ENCODE data around the gene FAT1. TPM values are rescaled to one million over a fixed set of nuclear protein-coding genes. Genes with fewer than 3 reads are reported as not detected.

Gene FAT1
- polyA plus RNA-seq, 1 experiment, result 422 TPM

GRCh38 chr4:186561748-186562147 lies 161.9 kb downstream of the FAT1 start:
- H3K4me3 ChIP-seq (ENCODE audit: low read depth, low read length), result no peak overlapping the region
- no peak overlapping the region for H3K27ac ChIP-seq (ENCODE audit: low read depth, low read length)
- no peaks in the 10 kb centered on the region for H3K27me3 ChIP-seq (ENCODE audit: control insufficient read depth, insufficient read depth, low read length)
- H3K9me3 ChIP-seq (ENCODE audit: control insufficient read depth, insufficient read depth, low read length), result no peaks in the 10 kb centered on the region
- no peak for DNase-seq (ENCODE audit: low read depth, low spot score)
- TF ChIP-seq, protein P1, sequence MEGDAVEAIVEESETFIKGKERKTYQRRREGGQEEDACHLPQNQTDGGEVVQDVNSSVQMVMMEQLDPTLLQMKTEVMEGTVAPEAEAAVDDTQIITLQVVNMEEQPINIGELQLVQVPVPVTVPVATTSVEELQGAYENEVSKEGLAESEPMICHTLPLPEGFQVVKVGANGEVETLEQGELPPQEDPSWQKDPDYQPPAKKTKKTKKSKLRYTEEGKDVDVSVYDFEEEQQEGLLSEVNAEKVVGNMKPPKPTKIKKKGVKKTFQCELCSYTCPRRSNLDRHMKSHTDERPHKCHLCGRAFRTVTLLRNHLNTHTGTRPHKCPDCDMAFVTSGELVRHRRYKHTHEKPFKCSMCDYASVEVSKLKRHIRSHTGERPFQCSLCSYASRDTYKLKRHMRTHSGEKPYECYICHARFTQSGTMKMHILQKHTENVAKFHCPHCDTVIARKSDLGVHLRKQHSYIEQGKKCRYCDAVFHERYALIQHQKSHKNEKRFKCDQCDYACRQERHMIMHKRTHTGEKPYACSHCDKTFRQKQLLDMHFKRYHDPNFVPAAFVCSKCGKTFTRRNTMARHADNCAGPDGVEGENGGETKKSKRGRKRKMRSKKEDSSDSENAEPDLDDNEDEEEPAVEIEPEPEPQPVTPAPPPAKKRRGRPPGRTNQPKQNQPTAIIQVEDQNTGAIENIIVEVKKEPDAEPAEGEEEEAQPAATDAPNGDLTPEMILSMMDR (IDR thresholded peaks at IDR 0.05; ENCODE audit: low read depth, low read length), result no peak
- ChIA-PET CTCF (no interaction called here), POLR2A (no interaction called here)

DNA sequence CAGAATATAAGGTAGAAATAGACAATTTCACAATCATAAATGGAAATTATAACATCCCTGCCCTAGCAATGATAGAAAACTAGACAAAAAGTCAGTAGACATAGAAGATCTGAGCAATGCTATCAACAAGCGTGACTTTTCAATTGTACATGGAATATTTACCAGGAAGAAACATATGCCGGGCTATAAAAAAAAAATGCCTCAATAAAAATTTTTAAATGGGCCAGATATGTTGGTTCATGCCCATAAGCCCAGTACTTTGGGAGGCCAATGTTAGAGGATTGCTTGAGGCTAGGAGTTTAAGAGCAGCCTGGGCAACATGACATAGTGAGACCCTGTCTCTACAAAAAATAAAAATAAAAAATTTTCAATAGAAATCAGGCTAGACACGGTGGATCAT lies 163.0 kb downstream of the FAT1 start:
- Histone ChIP-seq H3K4me3 (ENCODE audit: low read depth, low read length) (no peak overlapping the region), H3K27me3 (ENCODE audit: control insufficient read depth, insufficient read depth, low read length) (no peaks in the 10 kb centered on the region), H3K27ac (ENCODE audit: low read depth, low read length) (no peak overlapping the region), H3K9me3 (ENCODE audit: control insufficient read depth, insufficient read depth, low read length) (no peaks in the 10 kb centered on the region)
- ChIA-PET CTCF (no interaction called here), POLR2A (no interaction called here)
- TF ChIP-seq, protein P1 (IDR thresholded peaks at IDR 0.05; ENCODE audit: low read depth, low read length), result no peak
- no peak for DNase-seq (ENCODE audit: low read depth, low spot score)

DNA sequence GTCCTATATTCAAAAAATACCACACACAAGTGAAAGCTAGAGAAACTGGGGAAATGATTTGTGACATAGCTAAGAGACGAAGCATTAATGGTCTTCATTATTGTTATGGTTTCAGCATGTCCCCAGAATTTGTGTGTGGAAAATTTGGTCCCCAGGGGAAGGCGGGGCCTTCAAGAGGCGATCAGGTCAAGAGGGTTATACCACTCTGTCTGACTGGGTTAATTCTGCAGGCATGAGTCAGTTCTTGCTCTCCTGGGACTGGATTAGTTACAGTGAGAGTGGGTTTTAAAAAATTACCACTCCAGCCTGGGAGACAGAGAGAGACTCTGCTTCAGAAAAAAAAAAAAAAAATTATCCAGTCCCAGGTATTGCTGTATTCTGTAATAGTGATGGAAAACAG lies 166.2 kb downstream of the FAT1 start:
- Histone ChIP-seq H3K4me3 (ENCODE audit: low read depth, low read length) (no peak overlapping the region), H3K27ac (ENCODE audit: low read depth, low read length) (no peak overlapping the region), H3K27me3 (ENCODE audit: control insufficient read depth, insufficient read depth, low read length) (peaks cover 15% of the 10 kb centered on the region), H3K9me3 (ENCODE audit: control insufficient read depth, insufficient read depth, low read length) (no peaks in the 10 kb centered on the region)
- TF ChIP-seq, protein P1 (IDR thresholded peaks at IDR 0.05; ENCODE audit: low read depth, low read length), result no peak
- POLR2A ChIA-PET, result no interaction called here
- no peak for DNase-seq (ENCODE audit: low read depth, low spot score)
- CTCF ChIA-PET, result interaction anchor here (1.9 kb wide), 1 partner anchor 30 kb away, joined by 10 read pairs; no protein-coding TSS in a partner anchor

DNA sequence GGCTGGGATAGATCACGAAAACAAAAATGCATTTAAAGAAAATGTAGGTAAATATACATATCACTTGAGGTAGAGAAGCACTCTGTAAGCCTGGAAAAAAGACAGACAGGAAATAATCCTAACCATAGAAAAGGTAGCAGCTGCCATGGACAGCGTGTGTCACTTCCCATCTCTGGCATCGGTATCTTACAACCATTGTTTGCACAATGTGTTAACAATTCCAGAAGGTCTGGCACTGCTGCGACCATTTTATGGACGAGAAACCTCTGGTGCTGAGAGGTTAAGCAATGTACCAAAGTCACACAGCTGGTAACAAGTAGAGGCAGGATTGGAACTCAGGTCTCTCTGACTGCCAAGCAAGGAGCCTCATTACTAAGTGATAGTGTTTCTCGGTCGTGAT lies 166.6 kb downstream of the FAT1 start:
- Histone ChIP-seq H3K4me3 (ENCODE audit: low read depth, low read length) (no peak overlapping the region), H3K27me3 (ENCODE audit: control insufficient read depth, insufficient read depth, low read length) (peaks cover 15% of the 10 kb centered on the region), H3K27ac (ENCODE audit: low read depth, low read length) (no peak overlapping the region), H3K9me3 (ENCODE audit: control insufficient read depth, insufficient read depth, low read length) (no peaks in the 10 kb centered on the region)
- CTCF ChIA-PET, result interaction anchor here (1.9 kb wide), 1 partner anchor 30 kb away, joined by 10 read pairs; no protein-coding TSS in a partner anchor
- TF ChIP-seq, protein P1 (IDR thresholded peaks at IDR 0.05; ENCODE audit: low read depth, low read length), result no peak
- POLR2A ChIA-PET, result no interaction called here
- DNase-seq (ENCODE audit: low read depth, low spot score), result no peak

GRCh38 chr4:186554914-186555827 lies 168.5 kb downstream of the FAT1 start, which contains the start of gene MTNR1A:
Gene MTNR1A, minus strand, starts transcription at chr4:186555567. Its CDS starts 202 bp downstream, at chr4:186555365.
- Histone ChIP-seq H3K4me3 (ENCODE audit: low read depth, low read length) (peak within 1 kb of the TSS; percentile 47), H3K27me3 (ENCODE audit: control insufficient read depth, insufficient read depth, low read length) (peaks cover 15% of the 10 kb centered on the region), H3K27ac (ENCODE audit: low read depth, low read length) (no peak within 1 kb of the TSS), H3K9me3 (ENCODE audit: control insufficient read depth, insufficient read depth, low read length) (no peaks in the 10 kb centered on the region)
- ChIA-PET POLR2A (no interaction called here), CTCF (interaction anchor here (1.1 kb wide), 1 partner anchor 32 kb away, joined by 3 read pairs; no protein-coding TSS in a partner anchor)
- DNase-seq (ENCODE audit: low read depth, low spot score), result no peak
- TF ChIP-seq, protein P1 (IDR thresholded peaks at IDR 0.05; ENCODE audit: low read depth, low read length), result no peak
